Vagina (tissue), 2 donors: ENCODE results near the gene PKD1L1.

Experiments
- POLR2A ChIP-seq, 2 donors: fragments of 450-650 bp; IDR thresholded peaks; one replicate each; pipeline ENCODE4 v1.6.1; 2017; ENCODE audit warnings: antibody characterized with exemption in 2 of 2, mild to moderate bottlenecking in 2 of 2, moderate library complexity in 2 of 2
- POLR2AphosphoS5 ChIP-seq, 2 donors: sonication (generic); formaldehyde crosslinking; IDR thresholded peaks; one replicate each; pipeline ENCODE4 v1.9.0; 2017; ENCODE audit warnings: antibody characterized with exemption in 2 of 2, mild to moderate bottlenecking in 2 of 2, low read depth in 1 of 2; ENCODE audit not compliant: insufficient read depth in 1 of 2
- TF ChIP-seq, protein P1 (sequence below), 3 experiments: fragments of 450-650 bp in 2 of 3; fragments of 200-600 bp in 1 of 3; sonication (generic) in 1 of 3; IDR thresholded peaks; one replicate each; pipeline ENCODE4 v1.5.1; 2017 to 2019; ENCODE audit warnings: antibody characterized with exemption in 3 of 3, mild to moderate bottlenecking in 2 of 3, moderate library complexity in 2 of 3

GRCh38 chr7:47950714-47951113, 2.4 kb upstream of the PKD1L1 start:
- TF ChIP-seq, protein P1, sequence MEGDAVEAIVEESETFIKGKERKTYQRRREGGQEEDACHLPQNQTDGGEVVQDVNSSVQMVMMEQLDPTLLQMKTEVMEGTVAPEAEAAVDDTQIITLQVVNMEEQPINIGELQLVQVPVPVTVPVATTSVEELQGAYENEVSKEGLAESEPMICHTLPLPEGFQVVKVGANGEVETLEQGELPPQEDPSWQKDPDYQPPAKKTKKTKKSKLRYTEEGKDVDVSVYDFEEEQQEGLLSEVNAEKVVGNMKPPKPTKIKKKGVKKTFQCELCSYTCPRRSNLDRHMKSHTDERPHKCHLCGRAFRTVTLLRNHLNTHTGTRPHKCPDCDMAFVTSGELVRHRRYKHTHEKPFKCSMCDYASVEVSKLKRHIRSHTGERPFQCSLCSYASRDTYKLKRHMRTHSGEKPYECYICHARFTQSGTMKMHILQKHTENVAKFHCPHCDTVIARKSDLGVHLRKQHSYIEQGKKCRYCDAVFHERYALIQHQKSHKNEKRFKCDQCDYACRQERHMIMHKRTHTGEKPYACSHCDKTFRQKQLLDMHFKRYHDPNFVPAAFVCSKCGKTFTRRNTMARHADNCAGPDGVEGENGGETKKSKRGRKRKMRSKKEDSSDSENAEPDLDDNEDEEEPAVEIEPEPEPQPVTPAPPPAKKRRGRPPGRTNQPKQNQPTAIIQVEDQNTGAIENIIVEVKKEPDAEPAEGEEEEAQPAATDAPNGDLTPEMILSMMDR (IDR thresholded peaks at IDR 0.05) = no peak
- TF ChIP-seq POLR2AphosphoS5 (IDR thresholded peaks at IDR 0.05; ENCODE audit: insufficient read depth in 1 of 2, low read depth in 1 of 2) (peak; percentile 45 to 62), POLR2A (IDR thresholded peaks at IDR 0.05) (no peak)
